Vagina (tissue), 2 donors: ENCODE results near the gene EFHC1.
A peak's percentile ranks its signal among the peaks of the same experiment; 100 is the strongest.

ENCODE experiments used
- CTCF ChIP-seq, 3 experiments: fragments of 450-650 bp in 2 of 3; fragments of 200-600 bp in 1 of 3; sonication (generic) in 1 of 3; IDR thresholded peaks; one replicate each; pipeline ENCODE4 v1.5.1; 2017 to 2019; ENCODE audit warnings: antibody characterized with exemption in 3 of 3, mild to moderate bottlenecking in 2 of 3, moderate library complexity in 2 of 3
- POLR2AphosphoS5 ChIP-seq, 2 donors: sonication (generic); formaldehyde crosslinking; IDR thresholded peaks; one replicate each; pipeline ENCODE4 v1.9.0; 2017; ENCODE audit warnings: antibody characterized with exemption in 2 of 2, mild to moderate bottlenecking in 2 of 2, low read depth in 1 of 2; ENCODE audit not compliant: insufficient read depth in 1 of 2

DNA sequence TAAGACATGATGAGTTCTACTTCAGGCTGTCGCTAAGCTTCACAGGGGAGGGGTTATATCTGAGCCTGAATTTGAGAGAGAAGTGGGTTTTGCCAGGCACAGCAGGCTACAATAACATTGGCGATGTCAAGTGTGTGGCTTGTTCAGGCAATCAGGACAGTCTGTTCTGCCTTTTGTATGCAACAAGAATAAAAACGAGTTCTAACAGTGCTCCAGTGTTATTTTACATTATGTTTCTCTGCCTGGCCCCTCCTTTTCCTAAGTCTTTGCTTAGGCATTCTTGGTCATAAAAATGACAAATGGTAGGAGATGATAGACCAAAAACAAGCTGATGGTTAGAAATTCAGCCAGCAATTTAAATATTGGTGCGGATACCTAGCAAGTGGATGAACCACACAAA is 31.4 kb upstream of the EFHC1 start:
- peak in 1 of 2 donors; percentile 65 for TF ChIP-seq POLR2AphosphoS5 (IDR thresholded peaks at IDR 0.05; ENCODE audit: insufficient read depth in 1 of 2, low read depth in 1 of 2)
- TF ChIP-seq CTCF (IDR thresholded peaks at IDR 0.05): no peak
